ENCODE measurements around the gene BCR. TPM values are rescaled to one million over a fixed set of nuclear protein-coding genes. Genes with fewer than 3 reads are reported as not detected.

The BCR gene
- total and polyA plus RNA-seq, 2 of the 13 experiments (the other 11 are each of a cell fraction or from before 2014, with no cell fraction given) = 19.9 to 33.6 TPM

DNA sequence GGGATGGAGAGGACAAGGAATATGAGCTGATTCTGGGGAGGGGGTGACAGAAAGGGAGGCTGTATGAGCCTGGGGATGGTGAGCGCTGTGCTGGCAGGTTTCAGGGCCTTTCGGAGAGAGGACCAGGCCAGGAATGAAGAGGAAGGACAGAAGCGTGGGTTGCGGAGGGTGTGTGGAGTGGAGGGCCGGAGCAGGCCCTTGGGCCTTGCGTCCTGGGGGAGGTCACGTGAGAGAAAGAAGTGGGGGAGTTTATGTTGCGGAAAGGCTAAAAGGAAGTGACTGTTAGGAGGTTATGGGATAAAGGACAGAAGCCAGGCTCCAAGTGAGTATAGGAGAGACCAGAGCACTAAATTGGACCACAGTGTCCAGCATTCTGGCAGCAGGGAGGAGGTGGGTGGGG is 17.5 kb downstream of the BCR start:
- Histone ChIP-seq H3K27ac (ENCODE audit: extremely low read length, insufficient read depth, low read length) (no peak overlapping the region), H3K79me2 (ENCODE audit: insufficient read depth, low read length) (peaks cover 71% of the 10 kb centered on the region), H3K9ac (ENCODE audit: insufficient read depth, low read depth, low read length) (no peak overlapping the region), H3K9me3 (ENCODE audit: low read length) (no peaks in the 10 kb centered on the region), H2AFZ (ENCODE audit: low read length) (no peak overlapping the region), H3K4me1 (ENCODE audit: insufficient read depth, low read length) (peaks cover 2% of the 10 kb centered on the region; the same call in 1 of the 2 replicates), H3K27me3 (ENCODE audit: control insufficient read depth in 1 of 2, insufficient read depth in 2 of 2, low read length in 2 of 2) (no peaks in the 10 kb centered on the region), H3K36me3 (replicated peaks in 1 of 2; ENCODE audit: control insufficient read depth in 1 of 2, insufficient read depth in 2 of 2, low read length in 2 of 2) (peaks cover 5 to 42% of the 10 kb centered on the region in 2 experiments), H3K4me3 (replicated peaks in 1 of 3; ENCODE audit: insufficient read depth in 1 of 3, low read depth in 2 of 3, low read length in 3 of 3) (no peak overlapping the region), H4K20me1 (ENCODE audit: insufficient read depth, low read length) (0 out of 2 replicates have a peak, but pooled peaks cover 3% of the 10 kb centered on the region), H3K4me2 (ENCODE audit: low read depth, low read length) (no peak overlapping the region)
- BruUV-seq (replicated peaks) = no TSS peak
- ATAC-seq = no peak
- DNase-seq (ENCODE audit: low spot score) = no peak
- in situ Hi-C loops (cut with HindIII; ENCODE audit: extremely low pct_ligation_motif_present, low pct_unique_long_range_greater_than_20kb) = no loop called here
- CTCF ChIA-PET (ENCODE audit: low intra/inter-chr PET ratio, low total read pairs) = no interaction called here
- no peak for FAIRE-seq
- intact Hi-C loops (cut with micrococcal nuclease; ENCODE audit: unreplicated experiment) = no loop called here
- TF ChIP-seq MTERF4 (CRISPR knock-in tag; IDR thresholded peaks at IDR 0.05) (no peak), KLF9 (CRISPR knock-in tag; IDR thresholded peaks at IDR 0.05; ENCODE audit: low read depth) (no peak), ZNF333 (CRISPR knock-in tag; IDR thresholded peaks at IDR 0.05; ENCODE audit: borderline replicate concordance) (no peak), NFRKB (IDR thresholded peaks at IDR 0.05) (no peak), ZNF567 (CRISPR knock-in tag; IDR thresholded peaks at IDR 0.05; ENCODE audit: borderline replicate concordance) (no peak), CHD4 (IDR thresholded peaks at IDR 0.05; ENCODE audit: borderline replicate concordance, low read length) (no peak), BATF2 (CRISPR knock-in tag; IDR thresholded peaks at IDR 0.05) (no peak), HES4 (CRISPR knock-in tag; IDR thresholded peaks at IDR 0.05; ENCODE audit: borderline replicate concordance) (no peak)
- 97% methylated on average over 8 of the region's 8 CpGs for WGBS (ENCODE audit: low lambda C conversion rate)
- POLR2A ChIA-PET = no interaction called here
